ENCODE results near the gene UGT1A6. TPM values are rescaled to one million over a fixed set of nuclear protein-coding genes. Genes with fewer than 3 reads are reported as not detected.

UGT1A6 gene
- total and polyA plus RNA-seq, 2 of the 13 experiments (the other 11 are each of a cell fraction or from before 2014, with no cell fraction given) = 0.25 TPM; not detected in 1

DNA sequence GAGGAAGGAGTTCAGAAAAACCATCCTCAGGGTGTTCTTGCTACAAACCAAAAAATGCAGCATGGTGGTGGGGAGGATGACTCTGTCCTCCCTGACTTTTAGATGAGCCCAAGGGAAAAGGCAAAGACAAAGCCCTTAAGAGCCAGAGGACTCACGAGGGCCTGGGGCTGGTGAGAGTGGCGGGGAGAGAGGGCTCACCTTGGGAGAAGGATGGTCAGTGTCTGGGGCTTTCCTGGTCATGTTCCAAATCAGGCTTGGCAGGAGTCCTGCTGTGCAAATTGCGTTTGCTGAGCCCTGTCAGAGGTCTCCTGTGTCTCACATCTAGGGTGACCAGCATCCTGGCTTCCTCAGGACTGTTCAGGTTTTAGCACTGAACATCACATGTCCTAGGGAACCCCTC lies 72.1 kb downstream of the UGT1A6 start:
- Histone ChIP-seq H3K27ac (ENCODE audit: extremely low read length, insufficient read depth, low read length) (no peak overlapping the region), H3K4me1 (ENCODE audit: insufficient read depth, low read length) (peaks cover 8% of the 10 kb centered on the region), H2AFZ (ENCODE audit: low read length) (no peak overlapping the region), H3K4me3 (replicated peaks in 1 of 3; ENCODE audit: insufficient read depth in 1 of 3, low read depth in 2 of 3, low read length in 3 of 3) (no peak overlapping the region), H3K4me2 (ENCODE audit: low read depth, low read length) (no peak overlapping the region), H4K20me1 (ENCODE audit: insufficient read depth, low read length) (no peaks in the 10 kb centered on the region), H3K27me3 (ENCODE audit: control insufficient read depth in 1 of 2, insufficient read depth in 2 of 2, low read length in 2 of 2) (peaks cover 4 to 63% of the 10 kb centered on the region in 2 experiments; a peak in 3 of 5 replicates), H3K79me2 (ENCODE audit: insufficient read depth, low read length) (no peaks in the 10 kb centered on the region), H3K9me3 (ENCODE audit: low read length) (no peaks in the 10 kb centered on the region), H3K9ac (ENCODE audit: insufficient read depth, low read depth, low read length) (no peak overlapping the region), H3K36me3 (replicated peaks in 1 of 2; ENCODE audit: control insufficient read depth in 1 of 2, insufficient read depth in 2 of 2, low read length in 2 of 2) (no peaks in the 10 kb centered on the region)
- TF ChIP-seq, protein P1, sequence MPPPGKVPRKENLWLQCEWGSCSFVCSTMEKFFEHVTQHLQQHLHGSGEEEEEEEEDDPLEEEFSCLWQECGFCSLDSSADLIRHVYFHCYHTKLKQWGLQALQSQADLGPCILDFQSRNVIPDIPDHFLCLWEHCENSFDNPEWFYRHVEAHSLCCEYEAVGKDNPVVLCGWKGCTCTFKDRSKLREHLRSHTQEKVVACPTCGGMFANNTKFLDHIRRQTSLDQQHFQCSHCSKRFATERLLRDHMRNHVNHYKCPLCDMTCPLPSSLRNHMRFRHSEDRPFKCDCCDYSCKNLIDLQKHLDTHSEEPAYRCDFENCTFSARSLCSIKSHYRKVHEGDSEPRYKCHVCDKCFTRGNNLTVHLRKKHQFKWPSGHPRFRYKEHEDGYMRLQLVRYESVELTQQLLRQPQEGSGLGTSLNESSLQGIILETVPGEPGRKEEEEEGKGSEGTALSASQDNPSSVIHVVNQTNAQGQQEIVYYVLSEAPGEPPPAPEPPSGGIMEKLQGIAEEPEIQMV (CRISPR knock-in tag; IDR thresholded peaks at IDR 0.05; ENCODE audit: low read depth) = no peak
- TF ChIP-seq ZBTB8A (CRISPR knock-in tag; IDR thresholded peaks at IDR 0.05; ENCODE audit: borderline replicate concordance, low read depth) = no peak
- TF ChIP-seq, protein P2, sequence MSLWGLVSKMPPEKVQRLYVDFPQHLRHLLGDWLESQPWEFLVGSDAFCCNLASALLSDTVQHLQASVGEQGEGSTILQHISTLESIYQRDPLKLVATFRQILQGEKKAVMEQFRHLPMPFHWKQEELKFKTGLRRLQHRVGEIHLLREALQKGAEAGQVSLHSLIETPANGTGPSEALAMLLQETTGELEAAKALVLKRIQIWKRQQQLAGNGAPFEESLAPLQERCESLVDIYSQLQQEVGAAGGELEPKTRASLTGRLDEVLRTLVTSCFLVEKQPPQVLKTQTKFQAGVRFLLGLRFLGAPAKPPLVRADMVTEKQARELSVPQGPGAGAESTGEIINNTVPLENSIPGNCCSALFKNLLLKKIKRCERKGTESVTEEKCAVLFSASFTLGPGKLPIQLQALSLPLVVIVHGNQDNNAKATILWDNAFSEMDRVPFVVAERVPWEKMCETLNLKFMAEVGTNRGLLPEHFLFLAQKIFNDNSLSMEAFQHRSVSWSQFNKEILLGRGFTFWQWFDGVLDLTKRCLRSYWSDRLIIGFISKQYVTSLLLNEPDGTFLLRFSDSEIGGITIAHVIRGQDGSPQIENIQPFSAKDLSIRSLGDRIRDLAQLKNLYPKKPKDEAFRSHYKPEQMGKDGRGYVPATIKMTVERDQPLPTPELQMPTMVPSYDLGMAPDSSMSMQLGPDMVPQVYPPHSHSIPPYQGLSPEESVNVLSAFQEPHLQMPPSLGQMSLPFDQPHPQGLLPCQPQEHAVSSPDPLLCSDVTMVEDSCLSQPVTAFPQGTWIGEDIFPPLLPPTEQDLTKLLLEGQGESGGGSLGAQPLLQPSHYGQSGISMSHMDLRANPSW (CRISPR knock-in tag; IDR thresholded peaks at IDR 0.05; ENCODE audit: borderline replicate concordance) = no peak
- no peak for TF ChIP-seq HMG20A (CRISPR knock-in tag; IDR thresholded peaks at IDR 0.05; ENCODE audit: borderline replicate concordance)
- TF ChIP-seq ZNF367 (CRISPR knock-in tag; IDR thresholded peaks at IDR 0.05; ENCODE audit: borderline replicate concordance) = no peak
- TF ChIP-seq NCOA1 (CRISPR knock-in tag; IDR thresholded peaks at IDR 0.05) = no peak
- TF ChIP-seq NCOA5 (CRISPR knock-in tag; IDR thresholded peaks at IDR 0.05) = no peak
- no peak for TF ChIP-seq SALL1 (CRISPR knock-in tag; IDR thresholded peaks at IDR 0.05)
- TF ChIP-seq TOE1 (CRISPR knock-in tag; IDR thresholded peaks at IDR 0.05) = no peak
- TF ChIP-seq ZFP36L2 (CRISPR knock-in tag; IDR thresholded peaks at IDR 0.05) = no peak
- TF ChIP-seq, protein P3, sequence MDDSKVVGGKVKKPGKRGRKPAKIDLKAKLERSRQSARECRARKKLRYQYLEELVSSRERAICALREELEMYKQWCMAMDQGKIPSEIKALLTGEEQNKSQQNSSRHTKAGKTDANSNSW (CRISPR knock-in tag; IDR thresholded peaks at IDR 0.05; ENCODE audit: borderline replicate concordance) = no peak
- TF ChIP-seq, protein P4, sequence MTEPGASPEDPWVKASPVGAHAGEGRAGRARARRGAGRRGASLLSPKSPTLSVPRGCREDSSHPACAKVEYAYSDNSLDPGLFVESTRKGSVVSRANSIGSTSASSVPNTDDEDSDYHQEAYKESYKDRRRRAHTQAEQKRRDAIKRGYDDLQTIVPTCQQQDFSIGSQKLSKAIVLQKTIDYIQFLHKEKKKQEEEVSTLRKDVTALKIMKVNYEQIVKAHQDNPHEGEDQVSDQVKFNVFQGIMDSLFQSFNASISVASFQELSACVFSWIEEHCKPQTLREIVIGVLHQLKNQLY (CRISPR knock-in tag; IDR thresholded peaks at IDR 0.05) = no peak
- TF ChIP-seq ELF1 (CRISPR knock-in tag; IDR thresholded peaks at IDR 0.05) = no peak
- DNase-seq (ENCODE audit: low spot score) (no peak), ATAC-seq (no peak), FAIRE-seq (no peak)
- no TSS peak for BruUV-seq (replicated peaks)
- in situ Hi-C loops (cut with HindIII; ENCODE audit: extremely low pct_ligation_motif_present, low pct_unique_long_range_greater_than_20kb) = no loop called here
- CTCF ChIA-PET (ENCODE audit: low intra/inter-chr PET ratio, low total read pairs) = no interaction called here
- intact Hi-C loops (cut with micrococcal nuclease; ENCODE audit: unreplicated experiment) = no loop called here
- POLR2A ChIA-PET = no interaction called here
- 38% methylated on average over 3 of the region's 3 CpGs for WGBS (ENCODE audit: low lambda C conversion rate)

Measured in HepG2 (cell line).